Measurements from ENCODE around the gene CD74. TPM values are rescaled to one million over a fixed set of nuclear protein-coding genes. Genes with fewer than 3 reads are reported as not detected.
A peak's percentile ranks its signal among the peaks of the same experiment; 100 is the strongest.

CD74 gene
- total RNA-seq, 1 experiment from 2014 or later = 0.22 TPM

DNA sequence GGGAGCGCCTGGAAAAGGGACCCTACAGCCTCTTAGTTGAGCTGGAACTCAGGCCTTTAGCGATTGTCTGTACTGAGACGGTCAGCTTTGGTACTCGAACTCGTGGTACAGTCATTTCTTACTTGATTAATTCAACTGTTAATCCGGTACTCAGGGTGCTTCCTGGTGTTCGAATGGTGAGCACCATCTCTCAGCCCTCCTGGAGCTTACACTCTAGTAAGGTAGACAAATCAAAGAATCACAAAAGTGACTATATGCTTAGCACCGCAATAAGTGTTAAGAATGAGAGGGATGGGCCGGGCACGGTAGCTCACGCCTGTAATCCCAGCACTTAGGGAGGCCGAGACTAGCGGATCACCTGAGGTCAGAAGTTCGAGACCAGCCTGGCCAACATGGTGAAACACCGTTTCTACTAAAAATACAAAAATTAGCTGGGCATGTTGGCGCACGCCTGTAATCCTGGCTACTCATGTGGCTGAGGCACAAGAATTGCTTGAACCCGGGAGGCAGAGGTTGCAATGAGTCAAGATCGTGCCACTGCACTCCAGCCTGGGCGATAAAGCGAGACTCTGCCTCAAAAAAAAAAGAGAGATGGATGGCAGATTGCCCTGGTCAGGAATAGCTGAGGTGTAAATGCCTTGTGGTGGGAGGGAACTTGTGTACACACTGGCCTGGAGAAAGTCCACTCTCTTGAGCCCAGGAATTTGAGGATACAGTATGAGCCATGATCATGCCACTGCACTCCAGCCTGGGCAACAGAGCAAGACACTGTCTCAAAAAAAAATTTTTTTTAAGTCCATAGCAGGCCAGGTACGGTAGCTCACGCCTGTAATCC lies 54.2 kb downstream of the CD74 start:
- Histone ChIP-seq H3K27ac (ENCODE audit: low read length) (peak overlapping the region; percentile 35), H3K79me2 (ENCODE audit: low read length) (peaks cover 59% of the 10 kb centered on the region), H3K27me3 (ENCODE audit: low read length) (no peaks in the 10 kb centered on the region), H3F3A (ENCODE audit: low read length, unreplicated experiment) (no peaks in the 10 kb centered on the region), H3K9ac (ENCODE audit: low read length) (peak overlapping the region; percentile 95), H3K4me1 (ENCODE audit: insufficient read depth, low read length) (peaks cover 19% of the 10 kb centered on the region; the same call in 1 of the 2 replicates), H2AFZ (ENCODE audit: low read length) (peak overlapping the region; percentile 82), H3K36me3 (ENCODE audit: low read depth, low read length) (peaks cover 39% of the 10 kb centered on the region), H4K20me1 (ENCODE audit: low read length) (0 out of 2 replicates have a peak, but pooled peaks cover 6% of the 10 kb centered on the region), H3K9me3 (ENCODE audit: low read length) (no peaks in the 10 kb centered on the region), H3K9me2 (replicated peaks; ENCODE audit: low read length) (no peaks in the 10 kb centered on the region), H3K4me2 (ENCODE audit: low read length) (peak overlapping the region; percentile 84), H3K4me3 (ENCODE audit: low read length) (peak overlapping the region; percentile 94)
- BruUV-seq (replicated peaks) = TSS peak; percentile 53
- DNase-seq (peak; percentile 28), ATAC-seq (no peak)
- no peak for TF ChIP-seq EZH2 (IDR thresholded peaks at IDR 0.05; ENCODE audit: low read length, unreplicated experiment)
- POLR2A ChIA-PET (ENCODE audit: unreplicated experiment) = no interaction called here
- intact Hi-C loops (cut with micrococcal nuclease) = no loop called here
- CTCF ChIA-PET = no interaction called here

DNA sequence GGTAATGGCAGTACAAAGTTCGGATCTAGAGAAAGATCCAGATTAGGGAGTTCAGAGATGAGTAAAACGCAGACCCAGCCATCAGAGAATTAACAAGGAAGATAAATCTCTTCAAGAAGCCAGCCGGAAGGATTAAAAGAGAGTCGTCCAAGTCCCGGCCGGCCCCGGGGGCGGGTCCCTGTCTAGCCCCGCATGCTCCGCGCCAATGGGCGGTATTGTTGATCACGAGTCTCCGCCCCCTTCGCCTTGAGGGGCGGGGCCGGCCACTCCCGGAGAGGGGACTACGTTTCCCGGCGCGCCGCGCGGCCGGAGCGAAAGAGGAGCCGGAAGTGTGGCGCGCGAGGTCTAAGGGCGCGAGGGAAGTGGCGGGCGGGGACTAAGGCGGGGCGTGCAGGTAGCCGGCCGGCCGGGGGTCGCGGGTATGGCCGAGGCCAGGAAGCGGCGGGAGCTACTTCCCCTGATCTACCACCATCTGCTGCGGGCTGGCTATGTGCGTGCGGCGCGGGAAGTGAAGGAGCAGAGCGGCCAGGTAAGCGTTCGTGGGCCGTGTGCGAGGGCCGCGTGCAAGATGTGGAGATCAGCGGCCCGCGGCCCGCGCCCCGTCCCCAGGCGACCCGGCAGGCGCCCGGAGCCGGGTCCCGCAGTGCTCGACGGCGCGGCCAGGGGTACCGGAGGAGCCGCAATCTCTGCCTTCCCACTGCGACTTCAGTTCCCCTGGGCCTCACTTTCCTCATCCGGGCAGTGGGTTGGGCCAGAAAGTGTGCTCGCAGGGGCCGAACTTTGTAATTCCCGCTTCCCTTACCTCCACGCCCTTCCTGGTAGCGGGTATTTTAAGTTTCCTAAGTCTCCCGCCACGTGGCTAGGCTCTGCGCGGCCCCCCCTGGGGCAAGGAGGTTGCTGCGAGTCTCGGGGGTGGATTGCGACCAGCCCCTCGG lies 55.1 kb downstream of the CD74 start, which contains the start of gene TCOF1:
Gene TCOF1, plus strand, starts transcription at position 372 of the 935 bp plus-strand sequence. Its CDS starts 50 bp downstream, at position 422.
- Histone ChIP-seq H3K9me3 (ENCODE audit: low read length) (no peaks in the 10 kb centered on the region), H3K4me2 (ENCODE audit: low read length) (peak within 1 kb of the TSS; percentile 84), H3K4me1 (ENCODE audit: insufficient read depth, low read length) (peaks cover 19% of the 10 kb centered on the region; the same call in 1 of the 2 replicates), H3K27me3 (ENCODE audit: low read length) (no peaks in the 10 kb centered on the region), H2AFZ (ENCODE audit: low read length) (peak within 1 kb of the TSS; percentile 89), H3K27ac (ENCODE audit: low read length) (peak within 1 kb of the TSS; percentile 35), H3K4me3 (ENCODE audit: low read length) (peak within 1 kb of the TSS; percentile 94), H3F3A (ENCODE audit: low read length, unreplicated experiment) (no peaks in the 10 kb centered on the region), H3K9ac (ENCODE audit: low read length) (peak within 1 kb of the TSS; percentile 95), H3K9me2 (replicated peaks; ENCODE audit: low read length) (no peaks in the 10 kb centered on the region), H4K20me1 (ENCODE audit: low read length) (0 out of 2 replicates have a peak, but pooled peaks cover 6% of the 10 kb centered on the region), H3K79me2 (ENCODE audit: low read length) (peaks cover 51% of the 10 kb centered on the region), H3K36me3 (ENCODE audit: low read depth, low read length) (peaks cover 30% of the 10 kb centered on the region)
- no TSS peak for BruUV-seq (replicated peaks)
- intact Hi-C loops (cut with micrococcal nuclease) = loop anchor here (1.0 to 2.0 kb wide), 2 partner anchors 55 to 79 kb away; partner anchors contain the start of gene ARSI
- TF ChIP-seq, protein P1, sequence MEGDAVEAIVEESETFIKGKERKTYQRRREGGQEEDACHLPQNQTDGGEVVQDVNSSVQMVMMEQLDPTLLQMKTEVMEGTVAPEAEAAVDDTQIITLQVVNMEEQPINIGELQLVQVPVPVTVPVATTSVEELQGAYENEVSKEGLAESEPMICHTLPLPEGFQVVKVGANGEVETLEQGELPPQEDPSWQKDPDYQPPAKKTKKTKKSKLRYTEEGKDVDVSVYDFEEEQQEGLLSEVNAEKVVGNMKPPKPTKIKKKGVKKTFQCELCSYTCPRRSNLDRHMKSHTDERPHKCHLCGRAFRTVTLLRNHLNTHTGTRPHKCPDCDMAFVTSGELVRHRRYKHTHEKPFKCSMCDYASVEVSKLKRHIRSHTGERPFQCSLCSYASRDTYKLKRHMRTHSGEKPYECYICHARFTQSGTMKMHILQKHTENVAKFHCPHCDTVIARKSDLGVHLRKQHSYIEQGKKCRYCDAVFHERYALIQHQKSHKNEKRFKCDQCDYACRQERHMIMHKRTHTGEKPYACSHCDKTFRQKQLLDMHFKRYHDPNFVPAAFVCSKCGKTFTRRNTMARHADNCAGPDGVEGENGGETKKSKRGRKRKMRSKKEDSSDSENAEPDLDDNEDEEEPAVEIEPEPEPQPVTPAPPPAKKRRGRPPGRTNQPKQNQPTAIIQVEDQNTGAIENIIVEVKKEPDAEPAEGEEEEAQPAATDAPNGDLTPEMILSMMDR (conservative IDR thresholded peaks at IDR 0.05; ENCODE audit: low read depth, low read length) = no peak
- TF ChIP-seq EZH2phosphoT487 (IDR thresholded peaks at IDR 0.05; ENCODE audit: borderline replicate concordance, low read length) (no peak), EZH2 (IDR thresholded peaks at IDR 0.05; ENCODE audit: low read length, unreplicated experiment) (no peak)
- ChIA-PET POLR2A (ENCODE audit: unreplicated experiment) (no interaction called here), CTCF (no interaction called here)
- ATAC-seq (peak; percentile 93), DNase-seq (peak; percentile 100)

Measured in PC-3 (cell line).